CD14-positive monocyte (primary cell): ENCODE measurements around the gene IKZF1. TPM values are rescaled to one million over a fixed set of nuclear protein-coding genes. Genes with fewer than 3 reads are reported as not detected.
A peak's percentile ranks its signal among the peaks of the same experiment; 100 is the strongest.

Experiments used
- DNase-seq, 3 donors: peaks; one replicate each; pipeline ENCODE4 v3.0.0-alpha.2; 2011 to 2022
- H2AFZ ChIP-seq: 2 replicates; pipeline ENCODE4 v1.6.0; 2012; ENCODE audit warnings: mild to moderate bottlenecking, low read depth, low read length, inconsistent platforms; ENCODE audit not compliant: insufficient read depth, poor library complexity, severe bottlenecking
- H3K27ac ChIP-seq, 2 donors: 1 replicate in 1 of 2; 2 replicates in 1 of 2; pipeline ENCODE4 v1.5.1; 2012 to 2013; ENCODE audit warnings: low read length in 2 of 2, control low read depth in 1 of 2, inconsistent platforms in 1 of 2, low read depth in 1 of 2, mild to moderate bottlenecking in 1 of 2
- H3K27me3 ChIP-seq, 2 donors: one replicate each; pipeline versions ENCODE4 v1.6.0 to v1.6.1; 2011 to 2013; ENCODE audit warnings: low read length in 2 of 2; ENCODE audit not compliant: control insufficient read depth in 2 of 2, insufficient read depth in 2 of 2
- H3K36me3 ChIP-seq, 2 donors: replicated peaks in 1 of 2; 1 replicate in 1 of 2; 2 replicates in 1 of 2; pipeline versions ENCODE4 v1.5.1 to v1.6.1; 2012 to 2013; ENCODE audit warnings: low read length in 2 of 2, control low read depth in 1 of 2, inconsistent platforms in 1 of 2, mild to moderate bottlenecking in 1 of 2; ENCODE audit not compliant: insufficient read depth in 2 of 2, control insufficient read depth in 1 of 2
- H3K4me1 ChIP-seq, 2 donors: 1 replicate in 1 of 2; 2 replicates in 1 of 2; pipeline versions ENCODE4 v1.5.1 to v1.6.1; 2012 to 2013; ENCODE audit warnings: low read length in 2 of 2, control low read depth in 1 of 2, inconsistent platforms in 1 of 2, mild to moderate bottlenecking in 1 of 2, moderate library complexity in 1 of 2; ENCODE audit not compliant: insufficient read depth in 2 of 2, control insufficient read depth in 1 of 2
- H3K4me2 ChIP-seq: replicated peaks from 2 replicates; pipeline ENCODE3; 2012; ENCODE audit warnings: low read length, moderate library complexity, mild to moderate bottlenecking; ENCODE audit not compliant: poor library complexity, severe bottlenecking; ENCODE audit errors: extremely low read depth
- H3K4me3 ChIP-seq, 3 experiments: fragments of 200-600 bp in 1 of 3; sonication (generic) in 1 of 3; replicated peaks in 1 of 3; 1 replicate in 2 of 3; 2 replicates in 1 of 3; pipeline ENCODE4 v1.5.1; 2011 to 2013; ENCODE audit warnings: low read length in 3 of 3, mild to moderate bottlenecking in 3 of 3, control low read depth in 2 of 3, low read depth in 2 of 3, inconsistent platforms in 1 of 3, moderate library complexity in 1 of 3
- H3K79me2 ChIP-seq: 2 replicates; pipeline ENCODE4 v1.6.0; 2012; ENCODE audit warnings: mild to moderate bottlenecking, control low read depth, inconsistent platforms, low read length, moderate library complexity; ENCODE audit not compliant: insufficient read depth
- H3K9ac ChIP-seq: 2 replicates; pipeline ENCODE4 v1.6.0; 2017; ENCODE audit warnings: low read length, mild to moderate bottlenecking; ENCODE audit not compliant: insufficient read depth, poor library complexity, severe bottlenecking
- H3K9me3 ChIP-seq, 2 donors: replicated peaks in 1 of 2; 1 replicate in 1 of 2; 2 replicates in 1 of 2; pipeline versions ENCODE4 v1.5.1 to v1.6.1; 2012 to 2013; ENCODE audit warnings: low read length in 2 of 2, control low read depth in 1 of 2; ENCODE audit not compliant: control insufficient read depth in 1 of 2, insufficient read depth in 1 of 2
- H4K20me1 ChIP-seq: 2 replicates; pipeline ENCODE4 v1.6.0; 2012; ENCODE audit warnings: mild to moderate bottlenecking, low read length, control low read depth, moderate library complexity; ENCODE audit not compliant: insufficient read depth
- H3K27ac Mint-ChIP-seq, 7 donors: one replicate each; pipeline ENCODE4 v1.8.0; 2020; ENCODE audit warnings: mild to moderate bottlenecking in 7 of 7, mixed read lengths in 7 of 7, moderate library complexity in 6 of 7, inconsistent platforms in 2 of 7
- H3K27me3 Mint-ChIP-seq, 3 donors: one replicate each; pipeline ENCODE4 v1.8.0; 2021 to 2022; ENCODE audit warnings: low read depth in 3 of 3, mild to moderate bottlenecking in 3 of 3, mixed read lengths in 3 of 3, moderate library complexity in 3 of 3, inconsistent platforms in 1 of 3
- H3K36me3 Mint-ChIP-seq, 2 donors: one replicate each; pipeline ENCODE4 v1.8.0; 2020; ENCODE audit warnings: mixed read lengths in 2 of 2, inconsistent platforms in 1 of 2, mild to moderate bottlenecking in 1 of 2
- H3K4me1 Mint-ChIP-seq: one replicate; pipeline ENCODE4 v1.8.0; 2020; ENCODE audit warnings: mild to moderate bottlenecking, mixed read lengths
- H3K4me3 Mint-ChIP-seq, 2 donors: one replicate each; pipeline ENCODE4 v1.8.0; 2020; ENCODE audit warnings: mild to moderate bottlenecking in 2 of 2, mixed read lengths in 2 of 2, moderate library complexity in 1 of 2
- H3K9me3 Mint-ChIP-seq, 7 donors: one replicate each; pipeline ENCODE4 v1.8.0; 2020 to 2022; ENCODE audit warnings: mixed read lengths in 7 of 7, mild to moderate bottlenecking in 6 of 7, moderate library complexity in 6 of 7, inconsistent platforms in 2 of 7
- WGBS: methylation state at CpG from one replicate; pipeline ENCODE4 v1.1.5; 2013; ENCODE audit warnings: missing lambda C conversion rate; ENCODE audit not compliant: insufficient coverage; 5-methylcytosine and 5-hydroxymethylcytosine counted together
- intact Hi-C, 2 donors: fragments of 100-400 bp; cut with micrococcal nuclease; formaldehyde crosslinking; loops; one replicate each; pipeline versions ENCODE4 v1.15.0 to v1.15.1; 2023
- polyA plus RNA-seq, 3 donors: library from polyadenylated mRNA; depleted of rRNA in 1 of 3; unstranded in 2 of 3; stranded (reverse) in 1 of 3; fragments of 300-500 nt in 2 of 3; fragments of >200 nt in 1 of 3; fragmentation: Illumina TruSeq in 2 of 3; gene quantifications; 1 replicate in 2 of 3; 2 replicates in 1 of 3; pipeline ENCODE4 v1.2.3, GENCODE V29; 2012 to 2021
- TF ChIP-seq, protein P1 (sequence below): fragments of 200-600 bp; IDR thresholded peaks from one replicate; pipeline ENCODE4 v1.8.0; 2022; ENCODE audit warnings: antibody characterized with exemption, mild to moderate bottlenecking

The IKZF1 gene
- polyA plus RNA-seq, 3 donors = 38.4 to 130 (median 80.2) TPM

GRCh38 chr7:50342616-50343114 is 38.1 kb downstream of the IKZF1 start:
- Histone ChIP-seq H3K4me3 (no peak overlapping the region), H4K20me1 (peaks cover 100% of the 10 kb centered on the region), H3K27me3 (no peaks in the 10 kb centered on the region), H3K9me3 (no peaks in the 10 kb centered on the region), H3K4me1 (peaks cover 35 to 50% of the 10 kb centered on the region in 2 donors), H3K36me3 (peaks cover 22 to 59% of the 10 kb centered on the region in 2 donors), H3K9ac (no peak overlapping the region), H3K4me2 (peak overlapping the region; percentile 4), H3K79me2 (peaks cover 100% of the 10 kb centered on the region), H3K27ac (peak overlapping the region; percentile 32 to 74), H2AFZ (no peak overlapping the region)
- intact Hi-C loops = loop anchor here in 1 of 2 donors (5.0 kb wide), 1 partner anchor 40 kb away; the partner anchor contains the start of gene IKZF1
- H3K4me1 Mint-ChIP-seq = peaks cover 71% of the 10 kb centered on the region
- H3K36me3 Mint-ChIP-seq = peaks cover 45 to 65% of the 10 kb centered on the region in 2 donors
- TF ChIP-seq, protein P1, sequence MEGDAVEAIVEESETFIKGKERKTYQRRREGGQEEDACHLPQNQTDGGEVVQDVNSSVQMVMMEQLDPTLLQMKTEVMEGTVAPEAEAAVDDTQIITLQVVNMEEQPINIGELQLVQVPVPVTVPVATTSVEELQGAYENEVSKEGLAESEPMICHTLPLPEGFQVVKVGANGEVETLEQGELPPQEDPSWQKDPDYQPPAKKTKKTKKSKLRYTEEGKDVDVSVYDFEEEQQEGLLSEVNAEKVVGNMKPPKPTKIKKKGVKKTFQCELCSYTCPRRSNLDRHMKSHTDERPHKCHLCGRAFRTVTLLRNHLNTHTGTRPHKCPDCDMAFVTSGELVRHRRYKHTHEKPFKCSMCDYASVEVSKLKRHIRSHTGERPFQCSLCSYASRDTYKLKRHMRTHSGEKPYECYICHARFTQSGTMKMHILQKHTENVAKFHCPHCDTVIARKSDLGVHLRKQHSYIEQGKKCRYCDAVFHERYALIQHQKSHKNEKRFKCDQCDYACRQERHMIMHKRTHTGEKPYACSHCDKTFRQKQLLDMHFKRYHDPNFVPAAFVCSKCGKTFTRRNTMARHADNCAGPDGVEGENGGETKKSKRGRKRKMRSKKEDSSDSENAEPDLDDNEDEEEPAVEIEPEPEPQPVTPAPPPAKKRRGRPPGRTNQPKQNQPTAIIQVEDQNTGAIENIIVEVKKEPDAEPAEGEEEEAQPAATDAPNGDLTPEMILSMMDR = no peak
- peak overlapping the region; percentile 74 to 94 (median 89) for H3K27ac Mint-ChIP-seq
- no peaks in the 10 kb centered on the region for H3K27me3 Mint-ChIP-seq
- no peak for DNase-seq
- H3K9me3 Mint-ChIP-seq = no peaks in the 10 kb centered on the region
- H3K4me3 Mint-ChIP-seq = no peak overlapping the region
- 3% methylated on average over 7 of the region's 8 CpGs for WGBS

DNA sequence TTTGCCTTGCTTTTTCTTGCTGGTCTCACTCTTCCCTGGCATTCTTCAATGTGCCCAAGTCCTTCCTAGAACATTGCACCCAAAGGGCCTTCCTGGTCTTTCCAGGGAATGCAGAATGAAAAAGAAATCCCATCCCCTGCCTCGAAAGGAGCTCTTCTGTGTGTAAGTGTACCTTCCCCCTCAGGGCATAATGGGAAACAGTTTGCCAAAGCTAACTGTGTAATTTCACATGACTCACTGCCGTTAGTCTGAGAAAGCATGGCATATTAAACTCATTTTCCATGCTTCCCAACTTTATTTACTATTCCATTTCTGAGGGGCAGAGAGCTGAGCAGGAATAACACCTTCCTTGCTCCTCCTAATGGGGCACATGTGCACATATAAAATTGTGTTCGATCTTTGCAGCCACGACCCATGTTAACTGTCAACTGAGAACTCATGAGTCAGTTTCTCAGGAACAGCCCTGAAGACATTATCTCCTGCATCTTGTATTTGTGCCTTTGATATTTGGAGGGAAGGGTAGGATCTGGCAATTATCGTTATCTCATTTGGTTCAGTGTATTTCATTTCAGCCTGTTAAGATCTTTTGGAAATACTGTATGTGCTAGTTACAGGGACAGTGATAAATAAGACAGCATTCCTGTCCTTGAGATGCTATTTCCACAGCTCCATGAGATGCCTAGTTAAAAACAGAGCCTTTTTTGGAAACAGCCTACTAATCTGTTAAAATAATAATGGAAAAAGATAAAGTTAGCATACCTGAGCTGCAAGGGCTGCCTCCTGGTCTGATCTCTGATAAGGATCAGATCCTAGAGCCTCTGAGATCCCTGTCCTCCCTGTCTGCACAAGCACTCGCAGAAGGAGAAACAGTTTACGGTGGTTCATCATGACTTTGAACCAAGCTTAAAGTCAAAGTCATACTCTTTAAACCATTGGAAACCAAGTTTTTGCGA is 42.3 kb downstream of the IKZF1 start:
- DNase-seq = no peak
- Histone ChIP-seq H3K4me2 (no peak overlapping the region), H3K4me1 (peaks cover 33 to 40% of the 10 kb centered on the region in 2 donors), H3K79me2 (peaks cover 100% of the 10 kb centered on the region), H3K36me3 (peaks cover 35 to 84% of the 10 kb centered on the region in 2 donors), H3K9ac (no peak overlapping the region), H4K20me1 (peaks cover 100% of the 10 kb centered on the region), H3K27ac (peak overlapping the region in 1 of 2 donors; percentile 83), H3K27me3 (no peaks in the 10 kb centered on the region), H3K4me3 (no peak overlapping the region), H3K9me3 (no peaks in the 10 kb centered on the region), H2AFZ (no peak overlapping the region)
- Mint-ChIP-seq H3K4me3 (no peak overlapping the region), H3K4me1 (peaks cover 69% of the 10 kb centered on the region), H3K27ac (peak overlapping the region in 3 of 7 donors; percentile 1 to 85 (median 55)), H3K36me3 (peaks cover 59 to 78% of the 10 kb centered on the region in 2 donors), H3K27me3 (no peaks in the 10 kb centered on the region), H3K9me3 (no peaks in the 10 kb centered on the region)
- intact Hi-C loops = no loop called here
- TF ChIP-seq, protein P1 = no peak
- 93% methylated on average over 8 of the region's 8 CpGs for WGBS
